B cell (primary cell): ENCODE measurements around the gene KICS2. TPM values are rescaled to one million over a fixed set of nuclear protein-coding genes. Genes with fewer than 3 reads are reported as not detected.

Source experiments
- ATAC-seq: fragments of 200-7000 bp; cut with Tn5 transposase; one replicate; pipeline ENCODE4 v1.10.0; 2021; ENCODE audit warnings: low read depth, mild to moderate bottlenecking, moderate number of reproducible peaks, moderate library complexity
- CTCF ChIA-PET: fragments of 350-600 bp; sonication (Branson Sonifier 250); formaldehyde crosslinking; loops from one replicate; lab custom pipeline; 2021; ENCODE audit warnings: antibody characterized with exemption, inconsistent platforms; lab: Charles Lee
- POLR2A ChIA-PET: fragments of 350-600 bp; sonication (Branson Sonifier 250); formaldehyde crosslinking; loops from one replicate; lab custom pipeline; 2021; ENCODE audit warnings: antibody characterized with exemption; lab: Charles Lee
- DNase-seq: peaks from one replicate; pipeline ENCODE4 v3.0.0; 2013
- H2AFZ ChIP-seq: 2 replicates; pipeline ENCODE4 v1.6.1; 2012; ENCODE audit warnings: mild to moderate bottlenecking, low read depth, low read length; ENCODE audit not compliant: insufficient read depth, poor library complexity, severe bottlenecking
- H3K27ac ChIP-seq, 2 donors: 1 replicate in 1 of 2; 2 replicates in 1 of 2; pipeline ENCODE4 v1.5.1; 2012 to 2013; ENCODE audit warnings: low read length in 2 of 2, mild to moderate bottlenecking in 2 of 2, moderate library complexity in 1 of 2
- H3K27me3 ChIP-seq, 4 experiments: fragments of 200-600 bp in 1 of 4; sonication (generic) in 1 of 4; replicated peaks in 1 of 4; 1 replicate in 2 of 4; 2 replicates in 2 of 4; pipeline versions ENCODE4 v1.6.1 to v1.7.0; 2013 to 2016; ENCODE audit warnings: low read length in 3 of 4, mild to moderate bottlenecking in 2 of 4, mixed read lengths in 1 of 4, moderate library complexity in 1 of 4; ENCODE audit not compliant: insufficient read depth in 4 of 4, control insufficient read depth in 3 of 4; ENCODE audit errors: control extremely low read depth in 1 of 4
- H3K36me3 ChIP-seq, 2 experiments: replicated peaks in 1 of 2; 1 replicate in 1 of 2; 2 replicates in 1 of 2; pipeline versions ENCODE4 v1.6.1 to v1.7.1; 2013; ENCODE audit warnings: low read length in 1 of 2; ENCODE audit not compliant: insufficient read depth in 2 of 2, control insufficient read depth in 1 of 2; ENCODE audit errors: control extremely low read depth in 1 of 2, extremely low read depth in 1 of 2
- H3K4me1 ChIP-seq, 2 donors: fragments of 200-600 bp in 1 of 2; sonication (generic) in 1 of 2; 1 replicate in 1 of 2; 2 replicates in 1 of 2; pipeline versions ENCODE4 v1.5.1 to v1.6.1; 2013 to 2017; ENCODE audit warnings: low read length in 2 of 2; ENCODE audit not compliant: control insufficient read depth in 2 of 2, insufficient read depth in 2 of 2
- H3K4me2 ChIP-seq: replicated peaks from 2 replicates; pipeline ENCODE3; 2012; ENCODE audit warnings: mild to moderate bottlenecking, low read depth, low read length; ENCODE audit not compliant: poor library complexity, severe bottlenecking
- H3K4me3 ChIP-seq, 5 experiments: fragments of 200-600 bp in 1 of 5; sonication (generic) in 1 of 5; 1 replicate in 3 of 5; 2 replicates in 2 of 5; pipeline versions ENCODE4 v1.5.1 to v1.7.0; 2011 to 2016; ENCODE audit warnings: low read length in 4 of 5, mild to moderate bottlenecking in 4 of 5, low read depth in 2 of 5, control low read depth in 1 of 5, moderate library complexity in 1 of 5; ENCODE audit not compliant: insufficient read depth in 1 of 5; ENCODE audit errors: control extremely low read depth in 1 of 5, extremely low read depth in 1 of 5
- H3K79me2 ChIP-seq: fragments of 200-600 bp; sonication (generic); one replicate; pipeline ENCODE4 v1.6.0; 2016; ENCODE audit warnings: low read length; ENCODE audit not compliant: control insufficient read depth, insufficient read depth
- H3K9ac ChIP-seq: fragments of 200-600 bp; sonication (generic); 2 replicates; pipeline ENCODE4 v1.6.1; 2017; ENCODE audit warnings: mild to moderate bottlenecking, low read length, moderate library complexity
- H3K9me3 ChIP-seq, 3 donors: one replicate each; pipeline versions ENCODE4 v1.6.1 to v1.7.1; 2013; ENCODE audit warnings: low read length in 2 of 3; ENCODE audit not compliant: control insufficient read depth in 2 of 3, insufficient read depth in 1 of 3; ENCODE audit errors: control extremely low read depth in 1 of 3
- H4K20me1 ChIP-seq: 2 replicates; pipeline ENCODE4 v1.6.0; 2012; ENCODE audit warnings: mild to moderate bottlenecking, low read length; ENCODE audit not compliant: insufficient read depth, control insufficient read depth, poor library complexity, severe bottlenecking
- H3K27ac Mint-ChIP-seq: one replicate; pipeline ENCODE4 v1.8.0; 2021; ENCODE audit warnings: mixed read lengths
- H3K27me3 Mint-ChIP-seq: one replicate; pipeline ENCODE4 v1.8.0; 2021; ENCODE audit warnings: mixed read lengths
- H3K4me1 Mint-ChIP-seq: one replicate; pipeline ENCODE4 v1.8.0; 2021; ENCODE audit warnings: mixed read lengths
- H3K4me3 Mint-ChIP-seq: one replicate; pipeline ENCODE4 v1.8.0; 2021; ENCODE audit warnings: mixed read lengths
- H3K9me3 Mint-ChIP-seq: one replicate; pipeline ENCODE4 v1.8.0; 2022; ENCODE audit warnings: mixed read lengths; ENCODE audit not compliant: insufficient read depth
- CTCF ChIP-seq: fragments of 200-600 bp; IDR thresholded peaks from one replicate; pipeline ENCODE4 v1.8.0; 2022; ENCODE audit warnings: antibody characterized with exemption, mild to moderate bottlenecking
- EZH2 ChIP-seq: IDR thresholded peaks from 2 replicates; pipeline ENCODE4 v1.6.1; 2012; ENCODE audit warnings: borderline replicate concordance, low read depth, mild to moderate bottlenecking, moderate library complexity, low read length; ENCODE audit not compliant: insufficient read depth, poor library complexity, severe bottlenecking
- WGBS: methylation state at CpG from one replicate; pipeline ENCODE4 v1.1.5; 2013; ENCODE audit warnings: missing lambda C conversion rate; ENCODE audit not compliant: insufficient coverage; 5-methylcytosine and 5-hydroxymethylcytosine counted together
- intact Hi-C: fragments of 100-400 bp; cut with micrococcal nuclease; formaldehyde crosslinking; loops from one replicate; pipeline ENCODE4 v1.10.0; 2022
- polyA plus RNA-seq: library from polyadenylated mRNA; depleted of rRNA; stranded (reverse); fragments of >200 nt; gene quantifications from 2 replicates; pipeline ENCODE4 v1.2.3, GENCODE V29; 2012
- total RNA-seq, 2 donors: library from RNA; stranded (reverse); fragments of 120-200 nt in 1 of 2; gene quantifications; 1 replicate in 1 of 2; 2 replicates in 1 of 2; pipeline versions ENCODE4 v1.2.3 to v1.2.4, GENCODE V29; 2013 to 2022

KICS2 gene
- total and polyA plus RNA-seq, 2 donors (not counting 1 experiment from before 2014, with no cell fraction given): 16.6 to 21.2 TPM

DNA sequence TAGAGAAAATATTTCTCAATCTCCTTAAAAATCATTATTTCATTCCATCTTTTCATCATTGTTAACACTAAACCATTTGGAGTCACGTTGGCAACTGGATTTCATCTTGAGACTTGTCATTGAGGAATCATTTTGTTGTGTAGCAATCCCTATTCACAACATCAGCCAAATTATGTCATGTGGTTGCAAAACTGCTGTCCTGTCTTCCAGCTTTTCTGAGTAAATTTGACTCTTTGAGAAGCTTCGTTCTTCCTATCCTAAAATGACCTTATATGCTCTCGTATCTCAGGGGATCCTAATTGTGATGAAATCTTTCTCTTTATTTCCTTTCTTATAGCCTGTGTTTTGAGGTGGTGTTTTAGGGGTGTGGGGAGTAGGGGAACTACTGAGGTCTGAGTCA lies 30.6 kb upstream of the KICS2 start:
- ChIA-PET POLR2A (no interaction called here), CTCF (interaction anchor here (0.6 kb wide), 1 partner anchor 46 kb away, joined by 3 read pairs; no protein-coding TSS in a partner anchor)
- Histone ChIP-seq H3K4me1 (no peaks in the 10 kb centered on the region), H2AFZ (no peak overlapping the region), H3K4me2 (no peak overlapping the region), H3K27me3 (no peaks in the 10 kb centered on the region), H3K27ac (no peak overlapping the region), H3K4me3 (no peak overlapping the region), H4K20me1 (no peaks in the 10 kb centered on the region), H3K79me2 (no peaks in the 10 kb centered on the region), H3K9ac (no peak overlapping the region), H3K36me3 (no peaks in the 10 kb centered on the region), H3K9me3 (no peaks in the 10 kb centered on the region)
- H3K4me3 Mint-ChIP-seq: no peak overlapping the region
- no peak overlapping the region for H3K27ac Mint-ChIP-seq
- ATAC-seq: no peak
- TF ChIP-seq EZH2 (no peak), CTCF (no peak)
- no peaks in the 10 kb centered on the region for H3K9me3 Mint-ChIP-seq
- intact Hi-C loops: no loop called here
- WGBS: no CpG with 5 or more reads among the region's 3 CpGs
- peaks cover 10% of the 10 kb centered on the region for H3K27me3 Mint-ChIP-seq
- no peak for DNase-seq
- H3K4me1 Mint-ChIP-seq: no peaks in the 10 kb centered on the region

GRCh38 chr12:64243809-64244208 lies 21.7 kb upstream of the KICS2 start:
- Histone ChIP-seq H3K9ac (no peak overlapping the region), H3K36me3 (no peaks in the 10 kb centered on the region), H3K27me3 (no peaks in the 10 kb centered on the region), H3K27ac (no peak overlapping the region), H3K4me2 (no peak overlapping the region), H3K79me2 (no peaks in the 10 kb centered on the region), H3K4me3 (no peak overlapping the region), H2AFZ (no peak overlapping the region), H3K4me1 (no peaks in the 10 kb centered on the region), H3K9me3 (no peaks in the 10 kb centered on the region), H4K20me1 (no peaks in the 10 kb centered on the region)
- H3K4me3 Mint-ChIP-seq: no peak overlapping the region
- no peaks in the 10 kb centered on the region for H3K4me1 Mint-ChIP-seq
- H3K9me3 Mint-ChIP-seq: no peaks in the 10 kb centered on the region
- peaks cover 4% of the 10 kb centered on the region for H3K27me3 Mint-ChIP-seq
- no peak for TF ChIP-seq CTCF
- TF ChIP-seq EZH2: no peak
- ATAC-seq: no peak
- POLR2A ChIA-PET: no interaction called here
- no peak overlapping the region for H3K27ac Mint-ChIP-seq
- DNase-seq: no peak
- 100% methylated on average over 3 of the region's 4 CpGs for WGBS
- CTCF ChIA-PET: interaction anchor here (0.7 to 0.9 kb wide), 3 partner anchors 12 to 452 kb away, joined by 3 read pairs; no protein-coding TSS in a partner anchor
- intact Hi-C loops: no loop called here
